ENCODE measurements around the gene LIMS4.
"Not testable (repeated sequence)": the region's sequence is repeated elsewhere in the genome, so short reads cannot be mapped to it uniquely, and the experiment has no call there.

DNA sequence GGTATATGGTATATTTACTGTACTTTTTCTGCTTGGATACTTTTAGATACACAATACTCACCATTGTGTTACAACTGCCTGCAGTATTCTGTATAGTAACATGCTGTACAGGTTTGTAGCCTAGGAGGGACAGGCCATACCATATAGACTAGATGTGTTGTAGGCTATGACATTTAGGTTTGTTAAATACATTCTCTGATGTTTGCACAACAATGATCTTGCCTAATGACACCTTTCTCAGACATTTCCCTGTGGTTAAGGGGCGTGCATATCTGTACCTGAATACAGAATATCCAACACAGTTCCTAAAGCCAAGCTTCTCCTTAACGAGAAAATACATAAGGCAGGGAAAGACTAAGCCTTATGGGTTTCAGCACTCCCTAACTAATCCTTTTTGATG lies 10.2 kb downstream of the LIMS4 start:
- not testable (repeated sequence) for TF ChIP-seq EP300 (IDR thresholded peaks at IDR 0.05)
- TF ChIP-seq, protein P1, sequence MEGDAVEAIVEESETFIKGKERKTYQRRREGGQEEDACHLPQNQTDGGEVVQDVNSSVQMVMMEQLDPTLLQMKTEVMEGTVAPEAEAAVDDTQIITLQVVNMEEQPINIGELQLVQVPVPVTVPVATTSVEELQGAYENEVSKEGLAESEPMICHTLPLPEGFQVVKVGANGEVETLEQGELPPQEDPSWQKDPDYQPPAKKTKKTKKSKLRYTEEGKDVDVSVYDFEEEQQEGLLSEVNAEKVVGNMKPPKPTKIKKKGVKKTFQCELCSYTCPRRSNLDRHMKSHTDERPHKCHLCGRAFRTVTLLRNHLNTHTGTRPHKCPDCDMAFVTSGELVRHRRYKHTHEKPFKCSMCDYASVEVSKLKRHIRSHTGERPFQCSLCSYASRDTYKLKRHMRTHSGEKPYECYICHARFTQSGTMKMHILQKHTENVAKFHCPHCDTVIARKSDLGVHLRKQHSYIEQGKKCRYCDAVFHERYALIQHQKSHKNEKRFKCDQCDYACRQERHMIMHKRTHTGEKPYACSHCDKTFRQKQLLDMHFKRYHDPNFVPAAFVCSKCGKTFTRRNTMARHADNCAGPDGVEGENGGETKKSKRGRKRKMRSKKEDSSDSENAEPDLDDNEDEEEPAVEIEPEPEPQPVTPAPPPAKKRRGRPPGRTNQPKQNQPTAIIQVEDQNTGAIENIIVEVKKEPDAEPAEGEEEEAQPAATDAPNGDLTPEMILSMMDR (IDR thresholded peaks at IDR 0.05) = not testable (repeated sequence)

Measured in suprapubic skin (tissue), 3 donors.